GM12865 (cell line): ENCODE measurements around the gene MCF2L2.

ENCODE experiments used
- DNase-seq: peaks from one replicate; pipeline ENCODE4 v3.0.0; 2010; ENCODE audit warnings: low read depth
- H3K4me3 ChIP-seq: 2 replicates; pipeline ENCODE4 v1.5.1; 2011; ENCODE audit warnings: mild to moderate bottlenecking, low read depth, low read length, control low read depth
- TF ChIP-seq, protein P1 (sequence below): IDR thresholded peaks from 2 replicates; pipeline ENCODE4 v1.5.1; 2011; ENCODE audit warnings: low read length, control low read depth, low read depth, inconsistent platforms; ENCODE audit not compliant: insufficient read depth; ENCODE audit errors: missing control alignments

Gene MCF2L2

GRCh38 chr3:183259087-183259486 lies 169.3 kb downstream of the MCF2L2 start:
- TF ChIP-seq, protein P1, sequence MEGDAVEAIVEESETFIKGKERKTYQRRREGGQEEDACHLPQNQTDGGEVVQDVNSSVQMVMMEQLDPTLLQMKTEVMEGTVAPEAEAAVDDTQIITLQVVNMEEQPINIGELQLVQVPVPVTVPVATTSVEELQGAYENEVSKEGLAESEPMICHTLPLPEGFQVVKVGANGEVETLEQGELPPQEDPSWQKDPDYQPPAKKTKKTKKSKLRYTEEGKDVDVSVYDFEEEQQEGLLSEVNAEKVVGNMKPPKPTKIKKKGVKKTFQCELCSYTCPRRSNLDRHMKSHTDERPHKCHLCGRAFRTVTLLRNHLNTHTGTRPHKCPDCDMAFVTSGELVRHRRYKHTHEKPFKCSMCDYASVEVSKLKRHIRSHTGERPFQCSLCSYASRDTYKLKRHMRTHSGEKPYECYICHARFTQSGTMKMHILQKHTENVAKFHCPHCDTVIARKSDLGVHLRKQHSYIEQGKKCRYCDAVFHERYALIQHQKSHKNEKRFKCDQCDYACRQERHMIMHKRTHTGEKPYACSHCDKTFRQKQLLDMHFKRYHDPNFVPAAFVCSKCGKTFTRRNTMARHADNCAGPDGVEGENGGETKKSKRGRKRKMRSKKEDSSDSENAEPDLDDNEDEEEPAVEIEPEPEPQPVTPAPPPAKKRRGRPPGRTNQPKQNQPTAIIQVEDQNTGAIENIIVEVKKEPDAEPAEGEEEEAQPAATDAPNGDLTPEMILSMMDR = no peak
- H3K4me3 ChIP-seq = no peak overlapping the region
- no peak for DNase-seq

DNA sequence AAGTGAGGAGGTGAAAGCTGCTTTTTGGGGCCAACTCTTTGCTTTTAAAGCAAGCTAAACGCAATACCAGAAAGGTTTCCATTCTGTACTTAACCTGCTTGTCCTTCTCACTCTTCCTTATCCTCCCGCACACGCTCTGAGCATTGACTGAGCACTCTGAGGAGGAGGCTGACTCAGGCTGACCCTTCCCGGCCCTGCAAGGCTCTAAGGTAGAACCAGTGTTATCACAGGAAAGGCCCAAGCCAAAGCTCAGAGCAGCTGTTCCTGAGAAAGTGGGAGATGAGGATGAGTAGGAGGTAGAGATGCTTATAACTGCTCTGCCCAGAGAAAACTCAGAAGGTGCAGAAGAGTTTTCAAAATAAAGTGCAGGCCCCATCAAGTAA lies 173.1 kb downstream of the MCF2L2 start:
- H3K4me3 ChIP-seq = no peak overlapping the region
- no peak for DNase-seq
- TF ChIP-seq, protein P1 = no peak

DNA sequence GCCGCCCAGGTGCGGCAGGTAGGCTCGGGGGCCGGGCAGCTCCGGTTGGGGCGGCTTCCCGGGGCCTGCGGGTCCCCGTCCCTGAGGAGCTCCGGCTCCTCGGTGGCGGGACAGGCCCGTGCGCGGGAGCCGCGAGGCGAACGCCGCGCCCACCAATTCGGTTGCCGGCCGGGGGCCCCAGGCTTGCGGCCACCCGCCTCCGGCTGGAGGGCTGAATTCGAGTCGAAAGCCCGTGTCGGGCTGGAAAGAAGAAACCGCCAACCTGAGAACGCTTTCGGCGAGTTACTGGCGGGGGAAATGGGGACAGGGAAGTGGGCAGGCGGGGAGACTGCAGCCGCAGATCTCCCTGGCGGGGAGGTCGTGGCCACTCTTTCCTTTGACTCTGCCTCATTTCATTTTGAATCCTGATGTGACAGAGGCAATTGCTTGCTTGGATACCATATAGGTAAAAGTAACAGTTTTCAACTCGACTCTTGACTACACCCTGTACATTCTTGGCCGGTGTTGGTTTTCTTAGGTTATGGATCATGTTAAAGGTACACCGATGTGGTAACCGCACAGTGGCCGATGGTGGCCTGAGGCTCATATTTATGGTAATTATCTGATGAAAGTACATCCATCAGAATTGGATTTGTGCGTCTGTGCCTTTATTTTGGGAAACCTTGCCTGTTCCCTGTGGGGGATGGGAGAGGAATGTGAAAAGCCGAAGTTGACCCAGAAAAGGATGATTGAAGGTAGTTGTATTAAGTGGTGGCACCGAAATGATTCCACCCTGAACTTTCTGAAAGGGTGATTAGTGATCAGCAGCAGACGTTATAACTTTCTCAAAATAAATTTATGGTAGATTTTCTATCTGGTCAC lies 173.7 kb downstream of the MCF2L2 start:
- no peak overlapping the region for H3K4me3 ChIP-seq
- no peak for DNase-seq

DNA sequence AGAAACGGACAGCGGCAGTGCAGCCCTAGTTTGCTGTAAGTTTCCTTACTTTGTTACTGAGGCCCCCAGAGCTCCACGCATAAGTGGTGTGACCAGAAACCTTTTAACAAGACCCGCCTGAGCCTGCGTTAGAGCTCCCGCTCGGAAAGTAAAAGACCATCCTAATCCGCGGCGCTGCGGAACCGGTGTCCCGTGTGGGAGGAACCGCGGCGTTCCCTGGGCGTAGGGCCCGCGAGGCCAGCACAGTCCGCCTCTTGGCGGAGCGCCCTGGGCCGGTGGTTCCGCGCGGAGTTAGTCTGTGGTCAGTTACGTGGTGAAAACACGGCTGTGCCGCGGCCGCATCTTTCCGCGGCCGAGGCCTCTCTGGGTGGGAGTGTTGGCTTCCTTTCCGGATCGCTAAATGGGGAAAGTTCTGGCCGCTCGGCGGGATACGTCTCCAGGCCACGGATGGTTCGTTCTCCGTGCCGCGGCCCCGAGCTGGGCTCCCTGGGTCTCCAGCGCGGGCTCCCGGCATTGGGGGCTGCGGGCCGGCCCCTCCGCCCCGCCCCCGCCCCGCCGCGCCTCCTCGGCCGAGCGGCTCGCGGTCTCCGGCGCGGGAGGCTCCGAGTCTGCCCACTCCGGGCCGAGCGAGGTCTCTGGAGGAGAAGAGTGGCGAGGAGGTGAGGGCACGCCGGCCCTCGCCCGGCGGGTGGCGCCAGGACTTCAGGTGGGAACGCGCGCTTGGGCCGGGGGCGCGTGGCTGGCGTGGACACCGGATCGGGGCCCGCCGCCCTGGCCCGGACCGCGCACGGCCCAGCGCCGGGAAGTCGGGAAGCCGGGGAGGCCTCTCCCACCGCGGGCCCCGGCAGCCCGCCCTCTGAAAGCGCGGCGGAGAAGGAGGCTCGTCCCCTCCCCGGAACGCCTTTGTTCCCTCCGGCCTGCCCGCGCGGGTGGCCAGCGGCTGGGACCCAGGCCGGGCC lies 174.6 kb downstream of the MCF2L2 start:
- TF ChIP-seq, protein P1 = no peak
- DNase-seq = no peak
- H3K4me3 ChIP-seq = peak overlapping the region; percentile 38

More for the DNA sequence above, 173.7 kb downstream of the MCF2L2 start:
- TF ChIP-seq, protein P1 = no peak

GRCh38 chr3:183252973-183253527 lies 175.4 kb downstream of the MCF2L2 start, which contains the start of gene B3GNT5:
B3GNT5 (plus strand) TSS chr3:183253253; CDS start chr3:183269799, 16,546 bp downstream.
- TF ChIP-seq, protein P1 = no peak
- no peak for DNase-seq
- peak within 1 kb of the TSS; percentile 38 for H3K4me3 ChIP-seq

DNA sequence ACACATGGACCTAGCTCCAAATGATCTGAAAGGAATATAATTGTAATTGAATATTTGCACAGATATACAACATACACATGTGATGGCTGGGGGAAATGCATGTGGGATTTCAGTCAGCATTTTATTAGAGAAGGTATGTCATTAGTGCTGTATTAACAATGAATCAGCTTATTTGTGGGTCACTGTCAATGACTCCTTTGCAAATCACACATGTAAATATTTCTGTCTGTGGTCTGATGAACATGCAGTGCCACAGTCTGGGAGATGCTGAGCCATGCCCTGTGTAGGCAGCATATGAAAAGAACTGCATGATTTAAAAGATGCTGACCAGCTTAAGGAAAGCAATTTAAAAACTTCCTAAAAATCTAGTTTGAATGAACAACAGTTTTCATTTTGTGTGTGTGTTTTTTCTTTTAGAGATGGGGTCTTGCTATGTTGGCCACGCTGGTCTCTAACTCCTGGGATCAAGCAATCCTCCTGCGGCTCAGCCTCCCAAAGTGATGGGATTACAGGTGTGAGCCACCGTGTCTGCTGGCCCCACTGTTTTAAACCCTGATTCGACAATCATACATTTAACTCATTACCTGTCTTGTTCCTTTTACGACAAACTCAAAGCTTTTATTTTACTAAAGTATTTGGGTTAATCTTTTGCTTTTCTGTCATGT lies 176.2 kb downstream of the MCF2L2 start:
- H3K4me3 ChIP-seq = no peak overlapping the region
- TF ChIP-seq, protein P1 = no peak
- DNase-seq = no peak
